H9 (cell line): ENCODE results near the gene EFCC1. TPM values are rescaled to one million over a fixed set of nuclear protein-coding genes. Genes with fewer than 3 reads are reported as not detected.

Experiments used
- DNase-seq: peaks from one replicate; pipeline ENCODE4 v3.0.0-alpha.2; 2017
- H2AFZ ChIP-seq: one replicate; pipeline ENCODE4 v1.6.1; 2013; ENCODE audit warnings: mild to moderate bottlenecking, low read length, control low read depth, moderate library complexity
- H2AK5ac ChIP-seq: 2 replicates; pipeline ENCODE4 v1.6.1; 2013; ENCODE audit warnings: low read length, control low read depth, mixed read lengths; ENCODE audit not compliant: insufficient read length
- H2BK120ac ChIP-seq: one replicate; pipeline ENCODE4 v1.6.1; 2013; ENCODE audit warnings: low read depth, mild to moderate bottlenecking, low read length, control low read depth, inconsistent platforms; ENCODE audit not compliant: poor library complexity, severe bottlenecking
- H2BK12ac ChIP-seq: 2 replicates; pipeline ENCODE4 v1.6.1; 2013; ENCODE audit warnings: low read length, control low read depth, mixed read lengths, low read depth; ENCODE audit not compliant: insufficient read length
- H2BK15ac ChIP-seq: 2 replicates; pipeline ENCODE4 v1.6.1; 2013; ENCODE audit warnings: low read depth, low read length, control low read depth
- H2BK20ac ChIP-seq: one replicate; pipeline ENCODE4 v1.6.1; 2013; ENCODE audit warnings: low read depth, mild to moderate bottlenecking, low read length, control low read depth, inconsistent platforms; ENCODE audit not compliant: poor library complexity, severe bottlenecking
- H2BK5ac ChIP-seq: 2 replicates; pipeline ENCODE4 v1.6.1; 2013; ENCODE audit warnings: low read length, control low read depth, mixed read lengths; ENCODE audit not compliant: insufficient read length
- H3K14ac ChIP-seq: 2 replicates; pipeline ENCODE4 v1.6.1; 2013; ENCODE audit warnings: low read length, control low read depth; ENCODE audit not compliant: insufficient read depth
- H3K18ac ChIP-seq: 2 replicates; pipeline ENCODE4 v1.6.1; 2013; ENCODE audit warnings: low read depth, mild to moderate bottlenecking, mixed read lengths, low read length, control low read depth; ENCODE audit not compliant: insufficient read length
- H3K23ac ChIP-seq: 2 replicates; pipeline ENCODE4 v1.6.1; 2013; ENCODE audit warnings: low read length, control low read depth, mixed read lengths, low read depth; ENCODE audit not compliant: insufficient read length
- H3K23me2 ChIP-seq: 2 replicates; pipeline ENCODE4 v1.6.1; 2013; ENCODE audit warnings: low read depth, mild to moderate bottlenecking, mixed read lengths, low read length, control low read depth; ENCODE audit not compliant: insufficient read length, poor library complexity, severe bottlenecking
- H3K27ac ChIP-seq: 2 replicates; pipeline ENCODE4 v1.5.1; 2013; ENCODE audit warnings: low read length, control low read depth, mixed read lengths, low read depth; ENCODE audit not compliant: insufficient read length
- H3K27me3 ChIP-seq: 2 replicates; pipeline ENCODE4 v1.6.1; 2013; ENCODE audit warnings: low read length, control low read depth, inconsistent platforms; ENCODE audit not compliant: insufficient read depth
- H3K4ac ChIP-seq: 2 replicates; pipeline ENCODE4 v1.6.1; 2013; ENCODE audit warnings: low read depth, mild to moderate bottlenecking, control low read depth, inconsistent platforms, low read length, moderate library complexity
- H3K4me1 ChIP-seq: 2 replicates; pipeline ENCODE4 v1.6.1; 2013; ENCODE audit warnings: low read length, control low read depth, inconsistent platforms; ENCODE audit not compliant: insufficient read depth
- H3K4me2 ChIP-seq: 2 replicates; pipeline ENCODE4 v1.6.1; 2013; ENCODE audit warnings: low read length, control low read depth, mixed read lengths; ENCODE audit not compliant: insufficient read length, insufficient read depth
- H3K56ac ChIP-seq: 2 replicates; pipeline ENCODE4 v1.6.1; 2013; ENCODE audit warnings: low read depth, mild to moderate bottlenecking, mixed read lengths, low read length, control low read depth; ENCODE audit not compliant: insufficient read length
- H3K79me1 ChIP-seq: 2 replicates; pipeline ENCODE4 v1.6.1; 2013; ENCODE audit warnings: low read depth, mild to moderate bottlenecking, moderate library complexity, low read length, control low read depth, inconsistent platforms; ENCODE audit not compliant: insufficient read depth, poor library complexity, severe bottlenecking
- H3K79me2 ChIP-seq: 2 replicates; pipeline ENCODE4 v1.6.1; 2013; ENCODE audit warnings: low read length, control low read depth, inconsistent platforms; ENCODE audit not compliant: insufficient read depth
- H3K9ac ChIP-seq: 2 replicates; pipeline ENCODE4 v1.6.1; 2013; ENCODE audit warnings: low read length, control low read depth, mixed read lengths; ENCODE audit not compliant: insufficient read length; ENCODE audit errors: extremely low read depth
- H3K9me3 ChIP-seq: one replicate; pipeline ENCODE4 v1.6.1; 2013; ENCODE audit warnings: low read depth, low read length, inconsistent platforms; ENCODE audit not compliant: control insufficient read depth
- H3T11ph ChIP-seq: one replicate; pipeline ENCODE4 v1.6.1; 2013; ENCODE audit warnings: mild to moderate bottlenecking, low read length, control low read depth, inconsistent platforms
- H4K20me1 ChIP-seq: one replicate; pipeline ENCODE4 v1.6.1; 2013; ENCODE audit not compliant: control insufficient read depth, insufficient read length, insufficient read depth
- H4K5ac ChIP-seq: 2 replicates; pipeline ENCODE4 v1.6.1; 2013; ENCODE audit warnings: low read depth, mild to moderate bottlenecking, mixed read lengths, low read length, control low read depth; ENCODE audit not compliant: insufficient read length
- H4K8ac ChIP-seq: replicated peaks from 2 replicates; pipeline ENCODE4 v1.6.1; 2013; ENCODE audit warnings: low read length, control low read depth, mixed read lengths, low read depth; ENCODE audit not compliant: insufficient read length
- H4K91ac ChIP-seq: 2 replicates; pipeline ENCODE4 v1.6.1; 2013; ENCODE audit warnings: low read depth, mild to moderate bottlenecking, moderate library complexity, mixed read lengths, low read length, control low read depth; ENCODE audit not compliant: insufficient read length
- H3K27ac Mint-ChIP-seq, 3 experiments: 2 replicates in 2 of 3; 3 replicates in 1 of 3; pipeline ENCODE4 v1.8.0; 2020 to 2021; ENCODE audit warnings: mixed read lengths in 3 of 3, mild to moderate bottlenecking in 1 of 3, moderate library complexity in 1 of 3
- H3K27me3 Mint-ChIP-seq: 2 replicates; pipeline ENCODE4 v1.8.0; 2021; ENCODE audit warnings: low read depth, mild to moderate bottlenecking, moderate library complexity, mixed read lengths
- H3K36me3 Mint-ChIP-seq, 3 experiments: 2 replicates in 2 of 3; 3 replicates in 1 of 3; pipeline ENCODE4 v1.8.0; 2020 to 2021; ENCODE audit warnings: low read depth in 3 of 3, mixed read lengths in 3 of 3; ENCODE audit not compliant: insufficient read depth in 1 of 3
- H3K4me1 Mint-ChIP-seq, 2 experiments: 2 replicates each; pipeline ENCODE4 v1.8.0; 2020; ENCODE audit warnings: mixed read lengths in 2 of 2
- H3K4me3 Mint-ChIP-seq, 2 experiments: 2 replicates in 1 of 2; 3 replicates in 1 of 2; pipeline ENCODE4 v1.8.0; 2020 to 2021; ENCODE audit warnings: mild to moderate bottlenecking in 2 of 2, mixed read lengths in 2 of 2, moderate library complexity in 1 of 2
- H3K9me3 Mint-ChIP-seq, 2 experiments: 2 replicates in 1 of 2; 3 replicates in 1 of 2; pipeline ENCODE4 v1.8.0; 2020; ENCODE audit warnings: mild to moderate bottlenecking in 2 of 2, mixed read lengths in 2 of 2, moderate library complexity in 1 of 2
- CTCF ChIP-seq: fragments of 200-600 bp; sonication (generic); conservative IDR thresholded peaks from 3 replicates; pipeline ENCODE4 v1.8.0; 2021; ENCODE audit warnings: antibody characterized with exemption, mild to moderate bottlenecking
- WGBS: extraction: QIAGEN DNeasy Blood & Tissue Kit; methylation state at CpG from one replicate; pipeline ENCODE4 v1.1.7; 2013; ENCODE audit warnings: missing lambda C conversion rate, low lambda C conversion rate, mixed read lengths; ENCODE audit not compliant: insufficient read length; ENCODE audit errors: extremely low coverage; 5-methylcytosine and 5-hydroxymethylcytosine counted together
- total RNA-seq: library from RNA; stranded (reverse); gene quantifications from 2 replicates; pipeline ENCODE4 v1.2.1, GENCODE V29; 2021

Gene EFCC1
- total RNA-seq, 1 experiment from 2014 or later: 0.09 TPM

- H3K14ac ChIP-seq: no peak overlapping the region
- H2BK15ac ChIP-seq: no peak overlapping the region
- Mint-ChIP-seq H3K4me3 (no peak overlapping the region), H3K9me3 (no peaks in the 10 kb centered on the region), H3K27me3 (peaks cover 26% of the 10 kb centered on the region), H3K36me3 (no peaks in the 10 kb centered on the region), H3K27ac (no peak overlapping the region), H3K4me1 (peaks cover 2 to 15% of the 10 kb centered on the region in 2 experiments)
- no peak overlapping the region for H2BK20ac ChIP-seq
- no peak overlapping the region for H2AK5ac ChIP-seq
- no peaks in the 10 kb centered on the region for H3K9me3 ChIP-seq
- no peak overlapping the region for H4K8ac ChIP-seq
- no peak overlapping the region for H3K18ac ChIP-seq
- no peak overlapping the region for H4K91ac ChIP-seq
- H2BK12ac ChIP-seq: no peak overlapping the region
- no peak overlapping the region for H2BK5ac ChIP-seq
- no peak overlapping the region for H3K4ac ChIP-seq
- H3K4me1 ChIP-seq: no peaks in the 10 kb centered on the region
- no peak overlapping the region for H3K56ac ChIP-seq
- no peak overlapping the region for H2AFZ ChIP-seq
- no CpG with 5 or more reads among the region's 3 CpGs for WGBS
- H3K9ac ChIP-seq: no peak overlapping the region
- DNase-seq: no peak
- no peak overlapping the region for H4K5ac ChIP-seq
- no peak overlapping the region for H3K23ac ChIP-seq
- no peak overlapping the region for H3T11ph ChIP-seq
- H3K27ac ChIP-seq: no peak overlapping the region
- H3K79me2 ChIP-seq: no peaks in the 10 kb centered on the region
- H3K23me2 ChIP-seq: no peaks in the 10 kb centered on the region
- H4K20me1 ChIP-seq: no peaks in the 10 kb centered on the region
- no peaks in the 10 kb centered on the region for H3K79me1 ChIP-seq
- no peak overlapping the region for H3K4me2 ChIP-seq
- no peak overlapping the region for H2BK120ac ChIP-seq
- no peaks in the 10 kb centered on the region for H3K27me3 ChIP-seq
- no peak for TF ChIP-seq CTCF
These were observed 18.2 kb downstream of the EFCC1 start for GRCh38 chr3:129019266-129019665.
